ENCODE results near the gene TNRC6B.
"Not testable (repeated sequence)": the region's sequence is repeated elsewhere in the genome, so short reads cannot be mapped to it uniquely, and the experiment has no call there.

TNRC6B gene

GRCh38 chr22:40181323-40181722 is 3.6 kb downstream of the TNRC6B start:
- TF ChIP-seq SPI1 (IDR thresholded peaks at IDR 0.05; ENCODE audit: borderline replicate concordance, low read depth) (no peak), POLR2AphosphoS5 (IDR thresholded peaks at IDR 0.05; ENCODE audit: low read depth) (no peak), REST (IDR thresholded peaks at IDR 0.05; ENCODE audit: insufficient replicate concordance, low read depth) (no peak)
- TF ChIP-seq, protein P1, sequence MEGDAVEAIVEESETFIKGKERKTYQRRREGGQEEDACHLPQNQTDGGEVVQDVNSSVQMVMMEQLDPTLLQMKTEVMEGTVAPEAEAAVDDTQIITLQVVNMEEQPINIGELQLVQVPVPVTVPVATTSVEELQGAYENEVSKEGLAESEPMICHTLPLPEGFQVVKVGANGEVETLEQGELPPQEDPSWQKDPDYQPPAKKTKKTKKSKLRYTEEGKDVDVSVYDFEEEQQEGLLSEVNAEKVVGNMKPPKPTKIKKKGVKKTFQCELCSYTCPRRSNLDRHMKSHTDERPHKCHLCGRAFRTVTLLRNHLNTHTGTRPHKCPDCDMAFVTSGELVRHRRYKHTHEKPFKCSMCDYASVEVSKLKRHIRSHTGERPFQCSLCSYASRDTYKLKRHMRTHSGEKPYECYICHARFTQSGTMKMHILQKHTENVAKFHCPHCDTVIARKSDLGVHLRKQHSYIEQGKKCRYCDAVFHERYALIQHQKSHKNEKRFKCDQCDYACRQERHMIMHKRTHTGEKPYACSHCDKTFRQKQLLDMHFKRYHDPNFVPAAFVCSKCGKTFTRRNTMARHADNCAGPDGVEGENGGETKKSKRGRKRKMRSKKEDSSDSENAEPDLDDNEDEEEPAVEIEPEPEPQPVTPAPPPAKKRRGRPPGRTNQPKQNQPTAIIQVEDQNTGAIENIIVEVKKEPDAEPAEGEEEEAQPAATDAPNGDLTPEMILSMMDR (IDR thresholded peaks at IDR 0.05; ENCODE audit: insufficient read depth, low read length) = no peak
- no peak overlapping the region for H3K4me3 ChIP-seq (replicated peaks; ENCODE audit: insufficient read depth, low read length)
- H3K27me3 ChIP-seq (ENCODE audit: insufficient read depth, poor library complexity, severe bottlenecking) = no peaks in the 10 kb centered on the region
- DNase-seq (ENCODE audit: low read depth in 1 of 2, low spot score in 1 of 2) = no peak
- H3K27ac ChIP-seq (replicated peaks) = no peak overlapping the region

DNA sequence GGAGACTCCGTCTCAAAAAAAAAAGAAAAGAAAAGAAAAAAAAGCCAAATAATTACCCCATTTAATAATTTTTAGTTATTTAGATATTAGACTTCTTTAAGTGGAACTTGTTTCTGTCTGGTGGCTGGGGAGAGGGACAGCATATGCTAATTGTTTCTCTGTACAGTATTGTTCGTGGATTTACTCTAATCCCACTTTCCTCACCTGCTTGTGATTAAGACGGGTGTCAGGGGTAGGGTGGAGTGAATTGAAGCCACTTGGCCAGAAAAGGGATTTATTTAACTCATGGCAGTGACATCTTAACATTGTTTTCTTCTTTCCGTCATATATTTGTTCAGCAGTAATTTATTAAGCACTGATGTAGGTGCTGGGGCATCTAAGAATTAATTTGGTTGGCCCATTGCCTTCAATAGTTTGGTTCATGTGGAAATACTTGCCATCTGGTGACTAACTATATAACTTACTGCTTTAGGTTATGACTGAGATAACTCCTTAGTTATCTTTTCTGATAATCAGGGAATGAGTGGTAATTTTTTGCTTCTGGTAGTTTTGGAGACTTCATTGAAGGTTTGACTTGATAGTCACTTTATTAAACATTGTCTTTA is 4.6 kb downstream of the TNRC6B start:
- Histone ChIP-seq H3K27me3 (ENCODE audit: insufficient read depth, poor library complexity, severe bottlenecking) (no peaks in the 10 kb centered on the region), H3K4me3 (replicated peaks; ENCODE audit: insufficient read depth, low read length) (no peak overlapping the region), H3K27ac (replicated peaks) (peak overlapping the region; percentile 46)
- DNase-seq (ENCODE audit: low read depth in 1 of 2, low spot score in 1 of 2) = no peak
- TF ChIP-seq, protein P1 (IDR thresholded peaks at IDR 0.05; ENCODE audit: insufficient read depth, low read length) = no peak
- TF ChIP-seq REST (IDR thresholded peaks at IDR 0.05; ENCODE audit: insufficient replicate concordance, low read depth) (no peak), GABPA (IDR thresholded peaks at IDR 0.05; ENCODE audit: low read depth) (no peak), SPI1 (IDR thresholded peaks at IDR 0.05; ENCODE audit: borderline replicate concordance, low read depth) (no peak), POLR2AphosphoS5 (IDR thresholded peaks at IDR 0.05; ENCODE audit: low read depth) (no peak)

DNA sequence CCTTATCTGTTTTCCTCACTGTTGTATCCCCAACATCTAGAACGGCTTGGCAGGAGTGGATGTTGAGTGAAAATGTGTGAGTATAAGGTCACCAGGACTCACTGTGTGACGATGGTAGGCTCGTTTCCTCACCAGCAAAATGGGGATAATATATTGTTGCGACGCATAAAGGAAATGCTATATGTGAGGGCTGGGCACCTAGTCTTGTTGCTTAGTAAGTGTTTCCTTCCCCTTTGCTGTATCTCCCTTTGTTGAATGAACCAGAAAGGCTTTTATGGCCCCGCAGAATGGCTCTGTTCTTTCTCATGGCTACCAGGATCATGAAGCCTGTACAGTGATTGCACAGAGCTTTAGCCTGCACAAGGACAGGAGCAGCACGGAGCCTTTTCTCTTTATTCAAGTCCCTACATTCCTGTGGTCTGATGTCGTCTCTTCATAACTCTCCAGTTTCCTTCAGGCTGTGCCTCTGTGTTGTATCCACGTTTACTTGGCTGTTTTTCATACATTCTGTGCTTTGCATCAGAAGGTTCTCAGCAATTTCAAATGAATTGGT is 5.4 kb downstream of the TNRC6B start:
- peak in 1 of 2 experiments; percentile 61 for DNase-seq (ENCODE audit: low read depth in 1 of 2, low spot score in 1 of 2)
- Histone ChIP-seq H3K27ac (replicated peaks) (peak overlapping the region; percentile 46), H3K4me3 (replicated peaks; ENCODE audit: insufficient read depth, low read length) (no peak overlapping the region), H3K27me3 (ENCODE audit: insufficient read depth, poor library complexity, severe bottlenecking) (no peaks in the 10 kb centered on the region)
- TF ChIP-seq REST (IDR thresholded peaks at IDR 0.05; ENCODE audit: insufficient replicate concordance, low read depth) (no peak), GABPA (IDR thresholded peaks at IDR 0.05; ENCODE audit: low read depth) (0 out of 2 replicates have a peak, but pooled peaks have one; percentile 10)

- not testable (repeated sequence) for DNase-seq (ENCODE audit: low read depth in 1 of 2, low spot score in 1 of 2); H3K4me3 ChIP-seq (replicated peaks; ENCODE audit: insufficient read depth, low read length); H3K27me3 ChIP-seq (ENCODE audit: insufficient read depth, poor library complexity, severe bottlenecking)
- peak overlapping the region; percentile 46 for H3K27ac ChIP-seq (replicated peaks)
These were observed 5.9 kb downstream of the TNRC6B start for GRCh38 chr22:40183603-40184002.

Data from HL-60 (cell line).